ENCODE measurements around the gene ATAT1.

DNA sequence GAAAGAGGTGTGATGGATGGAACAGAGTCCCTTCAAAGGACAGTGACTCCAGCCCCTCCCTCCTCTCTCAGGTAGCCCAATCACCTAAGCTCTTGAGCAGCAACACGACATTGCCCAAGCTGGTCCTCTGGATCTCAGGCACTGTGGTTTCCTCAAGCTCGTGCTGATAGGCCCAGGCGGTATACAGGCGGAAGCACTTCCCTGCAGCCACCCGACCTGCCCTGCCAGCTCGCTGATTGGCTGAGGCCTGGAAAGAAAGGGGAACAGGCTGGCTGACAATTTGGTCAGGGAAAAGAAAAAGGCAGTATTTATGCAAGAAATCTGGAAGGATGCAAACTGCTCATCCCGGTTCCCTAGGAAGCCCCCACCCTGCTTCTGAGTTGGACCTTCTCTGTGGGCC is 29.8 kb downstream of the ATAT1 start:
- TF ChIP-seq, protein P1, sequence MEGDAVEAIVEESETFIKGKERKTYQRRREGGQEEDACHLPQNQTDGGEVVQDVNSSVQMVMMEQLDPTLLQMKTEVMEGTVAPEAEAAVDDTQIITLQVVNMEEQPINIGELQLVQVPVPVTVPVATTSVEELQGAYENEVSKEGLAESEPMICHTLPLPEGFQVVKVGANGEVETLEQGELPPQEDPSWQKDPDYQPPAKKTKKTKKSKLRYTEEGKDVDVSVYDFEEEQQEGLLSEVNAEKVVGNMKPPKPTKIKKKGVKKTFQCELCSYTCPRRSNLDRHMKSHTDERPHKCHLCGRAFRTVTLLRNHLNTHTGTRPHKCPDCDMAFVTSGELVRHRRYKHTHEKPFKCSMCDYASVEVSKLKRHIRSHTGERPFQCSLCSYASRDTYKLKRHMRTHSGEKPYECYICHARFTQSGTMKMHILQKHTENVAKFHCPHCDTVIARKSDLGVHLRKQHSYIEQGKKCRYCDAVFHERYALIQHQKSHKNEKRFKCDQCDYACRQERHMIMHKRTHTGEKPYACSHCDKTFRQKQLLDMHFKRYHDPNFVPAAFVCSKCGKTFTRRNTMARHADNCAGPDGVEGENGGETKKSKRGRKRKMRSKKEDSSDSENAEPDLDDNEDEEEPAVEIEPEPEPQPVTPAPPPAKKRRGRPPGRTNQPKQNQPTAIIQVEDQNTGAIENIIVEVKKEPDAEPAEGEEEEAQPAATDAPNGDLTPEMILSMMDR (IDR thresholded peaks at IDR 0.05) = no peak
- TF ChIP-seq SP1 (CRISPR knock-in tag; conservative IDR thresholded peaks at IDR 0.05) (no peak), JUN (CRISPR knock-in tag; IDR thresholded peaks at IDR 0.05) (no peak), NR2C2 (CRISPR knock-in tag; IDR thresholded peaks at IDR 0.05) (no peak), TP53 (CRISPR knock-in tag; IDR thresholded peaks at IDR 0.05) (no peak)
- TF ChIP-seq, protein P2, sequence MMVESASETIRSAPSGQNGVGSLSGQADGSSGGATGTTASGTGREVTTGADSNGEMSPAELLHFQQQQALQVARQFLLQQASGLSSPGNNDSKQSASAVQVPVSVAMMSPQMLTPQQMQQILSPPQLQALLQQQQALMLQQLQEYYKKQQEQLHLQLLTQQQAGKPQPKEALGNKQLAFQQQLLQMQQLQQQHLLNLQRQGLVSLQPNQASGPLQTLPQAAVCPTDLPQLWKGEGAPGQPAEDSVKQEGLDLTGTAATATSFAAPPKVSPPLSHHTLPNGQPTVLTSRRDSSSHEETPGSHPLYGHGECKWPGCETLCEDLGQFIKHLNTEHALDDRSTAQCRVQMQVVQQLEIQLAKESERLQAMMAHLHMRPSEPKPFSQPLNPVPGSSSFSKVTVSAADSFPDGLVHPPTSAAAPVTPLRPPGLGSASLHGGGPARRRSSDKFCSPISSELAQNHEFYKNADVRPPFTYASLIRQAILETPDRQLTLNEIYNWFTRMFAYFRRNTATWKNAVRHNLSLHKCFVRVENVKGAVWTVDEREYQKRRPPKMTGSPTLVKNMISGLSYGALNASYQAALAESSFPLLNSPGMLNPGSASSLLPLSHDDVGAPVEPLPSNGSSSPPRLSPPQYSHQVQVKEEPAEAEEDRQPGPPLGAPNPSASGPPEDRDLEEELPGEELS (CRISPR knock-in tag; IDR thresholded peaks at IDR 0.05) = no peak

Measured in WTC11 (cell line).